Fibroblast of upper back skin (primary cell): ENCODE results near the gene TMC6.
"Not testable (repeated sequence)": the region's sequence is repeated elsewhere in the genome, so short reads cannot be mapped to it uniquely, and the experiment has no call there.

Experiments
- DNase-seq: peaks from one replicate; pipeline ENCODE4 v3.0.0-alpha.2; 2013

The TMC6 gene

GRCh38 chr17:78128551-78129350, at the start of gene TMC6:
Gene TMC6, minus strand, starts transcription at chr17:78128755. Its CDS starts 1,923 bp downstream, at chr17:78126832.
- DNase-seq = no peak

GRCh38 chr17:78176548-78177025, 48.0 kb upstream of the TMC6 start:
- peak; percentile 34 for DNase-seq

GRCh38 chr17:78175643-78175981, 47.1 kb upstream of the TMC6 start:
- no peak for DNase-seq

- no peak for DNase-seq
Observed at GRCh38 chr17:78174870-78175642, 46.5 kb upstream of the TMC6 start.

GRCh38 chr17:78174346-78174869, 45.9 kb upstream of the TMC6 start:
- DNase-seq = no peak

- DNase-seq = no peak
Observed at GRCh38 chr17:78173097-78173715, 44.7 kb upstream of the TMC6 start.

GRCh38 chr17:78172249-78173051, 43.9 kb upstream of the TMC6 start:
- DNase-seq = no peak

- DNase-seq = not testable (repeated sequence)
Observed at GRCh38 chr17:78171591-78172248, 43.2 kb upstream of the TMC6 start.

- DNase-seq = no peak
Observed at GRCh38 chr17:78170692-78171590, 42.4 kb upstream of the TMC6 start.

GRCh38 chr17:78168903-78169793, 40.6 kb upstream of the TMC6 start:
- DNase-seq = no peak

- DNase-seq = peak; percentile 33
Observed at GRCh38 chr17:78168242-78168902, 39.8 kb upstream of the TMC6 start, which contains the start of gene SYNGR2. Gene SYNGR2, plus strand, starts transcription at chr17:78168581. Its CDS starts 36 bp downstream, at chr17:78168617.

- no peak for DNase-seq
Observed at GRCh38 chr17:78166416-78166815, 37.9 kb upstream of the TMC6 start.

GRCh38 chr17:78164748-78165607, 36.4 kb upstream of the TMC6 start:
- no peak for DNase-seq

GRCh38 chr17:78163881-78164747, 35.6 kb upstream of the TMC6 start:
- DNase-seq = no peak

- peak; percentile 83 for DNase-seq
Observed at GRCh38 chr17:78159575-78160158, 31.1 kb upstream of the TMC6 start.
